ENCODE results near the gene HEATR5B.

DNA sequence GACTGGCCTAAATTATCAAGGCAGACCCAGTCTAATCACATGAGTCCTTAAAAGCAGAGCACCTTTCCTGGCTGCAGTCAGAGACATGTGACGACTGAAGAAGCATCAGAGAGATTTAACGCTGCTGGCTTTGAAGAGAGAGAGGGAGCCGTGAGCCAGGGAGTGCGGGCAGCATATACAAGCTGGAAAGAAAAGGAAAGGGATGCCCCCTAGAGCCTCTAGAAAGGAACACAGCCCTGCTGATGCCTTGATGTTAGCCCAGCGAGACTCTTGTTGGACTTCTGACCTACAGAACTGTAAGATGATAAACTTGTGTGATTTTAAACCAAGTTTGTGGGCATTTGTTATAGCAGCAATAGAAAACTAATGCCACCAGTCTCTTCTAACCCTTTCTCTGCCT, 58.1 kb downstream of the HEATR5B start:
- TF ChIP-seq, protein P1, sequence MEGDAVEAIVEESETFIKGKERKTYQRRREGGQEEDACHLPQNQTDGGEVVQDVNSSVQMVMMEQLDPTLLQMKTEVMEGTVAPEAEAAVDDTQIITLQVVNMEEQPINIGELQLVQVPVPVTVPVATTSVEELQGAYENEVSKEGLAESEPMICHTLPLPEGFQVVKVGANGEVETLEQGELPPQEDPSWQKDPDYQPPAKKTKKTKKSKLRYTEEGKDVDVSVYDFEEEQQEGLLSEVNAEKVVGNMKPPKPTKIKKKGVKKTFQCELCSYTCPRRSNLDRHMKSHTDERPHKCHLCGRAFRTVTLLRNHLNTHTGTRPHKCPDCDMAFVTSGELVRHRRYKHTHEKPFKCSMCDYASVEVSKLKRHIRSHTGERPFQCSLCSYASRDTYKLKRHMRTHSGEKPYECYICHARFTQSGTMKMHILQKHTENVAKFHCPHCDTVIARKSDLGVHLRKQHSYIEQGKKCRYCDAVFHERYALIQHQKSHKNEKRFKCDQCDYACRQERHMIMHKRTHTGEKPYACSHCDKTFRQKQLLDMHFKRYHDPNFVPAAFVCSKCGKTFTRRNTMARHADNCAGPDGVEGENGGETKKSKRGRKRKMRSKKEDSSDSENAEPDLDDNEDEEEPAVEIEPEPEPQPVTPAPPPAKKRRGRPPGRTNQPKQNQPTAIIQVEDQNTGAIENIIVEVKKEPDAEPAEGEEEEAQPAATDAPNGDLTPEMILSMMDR (conservative IDR thresholded peaks at IDR 0.05; ENCODE audit: low read depth, low read length), result peak; percentile 45
- no peak for TF ChIP-seq EZH2 (IDR thresholded peaks at IDR 0.05; ENCODE audit: borderline replicate concordance, low read depth, low read length, poor library complexity, severe bottlenecking)

All from A673 (cell line).